Measurements from ENCODE around the gene SLC45A1. TPM values are rescaled to one million over a fixed set of nuclear protein-coding genes. Genes with fewer than 3 reads are reported as not detected.

Gene SLC45A1
- total RNA-seq, 2 experiments from 2014 or later: 0.88 to 0.98 TPM

GRCh38 chr1:8347635-8348034 lies 29.7 kb downstream of the SLC45A1 start:
- no peaks in the 10 kb centered on the region for H3K9me3 Mint-ChIP-seq
- no peak overlapping the region for H3K4me3 ChIP-seq (ENCODE audit: low read length)
- no peak for ATAC-seq (ENCODE audit: poor library complexity)
- TF ChIP-seq, protein P1, sequence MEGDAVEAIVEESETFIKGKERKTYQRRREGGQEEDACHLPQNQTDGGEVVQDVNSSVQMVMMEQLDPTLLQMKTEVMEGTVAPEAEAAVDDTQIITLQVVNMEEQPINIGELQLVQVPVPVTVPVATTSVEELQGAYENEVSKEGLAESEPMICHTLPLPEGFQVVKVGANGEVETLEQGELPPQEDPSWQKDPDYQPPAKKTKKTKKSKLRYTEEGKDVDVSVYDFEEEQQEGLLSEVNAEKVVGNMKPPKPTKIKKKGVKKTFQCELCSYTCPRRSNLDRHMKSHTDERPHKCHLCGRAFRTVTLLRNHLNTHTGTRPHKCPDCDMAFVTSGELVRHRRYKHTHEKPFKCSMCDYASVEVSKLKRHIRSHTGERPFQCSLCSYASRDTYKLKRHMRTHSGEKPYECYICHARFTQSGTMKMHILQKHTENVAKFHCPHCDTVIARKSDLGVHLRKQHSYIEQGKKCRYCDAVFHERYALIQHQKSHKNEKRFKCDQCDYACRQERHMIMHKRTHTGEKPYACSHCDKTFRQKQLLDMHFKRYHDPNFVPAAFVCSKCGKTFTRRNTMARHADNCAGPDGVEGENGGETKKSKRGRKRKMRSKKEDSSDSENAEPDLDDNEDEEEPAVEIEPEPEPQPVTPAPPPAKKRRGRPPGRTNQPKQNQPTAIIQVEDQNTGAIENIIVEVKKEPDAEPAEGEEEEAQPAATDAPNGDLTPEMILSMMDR (IDR thresholded peaks at IDR 0.05): no peak
- CTCF ChIA-PET: interaction anchor here (1.2 kb wide), 1 partner anchor 333 kb away, joined by 3 read pairs; no protein-coding TSS in a partner anchor
- peaks cover 5% of the 10 kb centered on the region for H3K36me3 Mint-ChIP-seq (ENCODE audit: low read depth)
- no peaks in the 10 kb centered on the region for H3K27me3 ChIP-seq (ENCODE audit: control insufficient read depth in 1 of 2, insufficient read depth in 2 of 2, low read length in 2 of 2)
- H3K27me3 Mint-ChIP-seq: no peaks in the 10 kb centered on the region
- no peak overlapping the region for H3K27ac Mint-ChIP-seq
- no peaks in the 10 kb centered on the region for H3K9me3 ChIP-seq (ENCODE audit: control insufficient read depth in 1 of 2, insufficient read depth in 1 of 2, low read length in 2 of 2)
- no peak overlapping the region for H3K27ac ChIP-seq (ENCODE audit: low read depth in 1 of 2, low read length in 2 of 2)
- H3K4me1 Mint-ChIP-seq (ENCODE audit: low read depth): peaks cover 5% of the 10 kb centered on the region
- peaks cover 6% of the 10 kb centered on the region for H3K4me1 ChIP-seq (ENCODE audit: insufficient read depth, low read length)
- no peaks in the 10 kb centered on the region for H3K36me3 ChIP-seq (ENCODE audit: insufficient read depth, low read length)
- H3K4me3 Mint-ChIP-seq: no peak overlapping the region
- DNase-seq: no peak
- POLR2A ChIA-PET: interaction anchor here (1.1 kb wide), 1 partner anchor 316 kb away, joined by 3 read pairs; no protein-coding TSS in a partner anchor
- intact Hi-C loops (cut with DNase I, micrococcal nuclease): loop anchor here in 1 of 2 experiments (2.0 kb wide), 1 partner anchor 33 kb away; no protein-coding TSS in a partner anchor

DNA sequence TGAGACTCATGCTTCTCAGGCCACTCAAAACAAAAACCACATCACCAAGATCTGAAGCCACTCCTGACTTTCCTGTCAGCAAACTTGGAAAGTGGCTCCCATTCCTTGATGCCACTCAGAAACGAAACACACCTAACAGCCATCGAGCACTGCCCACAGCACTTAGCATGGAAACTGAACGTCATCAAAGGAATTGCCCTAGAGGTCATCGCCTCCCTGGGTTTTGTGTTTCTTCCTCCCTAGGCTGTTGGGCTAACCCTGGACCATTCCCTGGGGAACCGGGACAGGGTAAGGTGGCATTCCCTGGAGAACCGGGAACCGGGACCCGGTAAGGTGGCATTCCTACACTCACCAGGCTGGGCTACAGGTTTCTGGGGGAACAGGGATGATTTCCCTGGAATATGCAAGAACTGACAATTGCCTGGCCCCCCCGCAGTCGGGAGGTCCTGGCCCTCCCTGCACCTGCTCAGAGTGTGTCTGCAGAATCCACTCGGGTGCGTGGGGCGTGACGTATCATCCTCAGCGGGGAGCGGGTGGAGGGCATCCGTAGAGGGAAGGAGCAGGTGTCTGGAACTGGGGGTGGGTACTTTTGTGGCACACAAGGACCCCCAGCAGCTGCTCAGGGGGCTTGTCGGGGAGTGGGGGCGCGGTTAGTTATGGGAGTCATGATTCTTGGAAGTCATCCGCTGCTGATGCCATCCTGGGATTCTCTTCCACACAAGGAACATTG lies 30.3 kb downstream of the SLC45A1 start:
- Mint-ChIP-seq H3K9me3 (no peaks in the 10 kb centered on the region), H3K27ac (no peak overlapping the region), H3K27me3 (no peaks in the 10 kb centered on the region), H3K4me3 (no peak overlapping the region), H3K4me1 (ENCODE audit: low read depth) (peaks cover 5% of the 10 kb centered on the region), H3K36me3 (ENCODE audit: low read depth) (peaks cover 10% of the 10 kb centered on the region)
- Histone ChIP-seq H3K27me3 (ENCODE audit: control insufficient read depth in 1 of 2, insufficient read depth in 2 of 2, low read length in 2 of 2) (no peaks in the 10 kb centered on the region), H3K4me1 (ENCODE audit: insufficient read depth, low read length) (peaks cover 6% of the 10 kb centered on the region), H3K36me3 (ENCODE audit: insufficient read depth, low read length) (peaks cover 1% of the 10 kb centered on the region), H3K9me3 (ENCODE audit: control insufficient read depth in 1 of 2, insufficient read depth in 1 of 2, low read length in 2 of 2) (no peaks in the 10 kb centered on the region), H3K27ac (ENCODE audit: low read depth in 1 of 2, low read length in 2 of 2) (no peak overlapping the region), H3K4me3 (ENCODE audit: low read length) (no peak overlapping the region)
- ATAC-seq (ENCODE audit: poor library complexity) (no peak), DNase-seq (no peak)
- ChIA-PET POLR2A (interaction anchor here (1.0 to 3.7 kb wide), 3 partner anchors 317 to 333 kb away, joined by 3 to 11 read pairs (median 3); no protein-coding TSS in a partner anchor), CTCF (interaction anchor here (0.6 to 4.8 kb wide), 11 partner anchors 33 to 373 kb away, joined by 3 to 31 read pairs (median 4); no protein-coding TSS in a partner anchor)
- intact Hi-C loops (cut with DNase I, micrococcal nuclease): loop anchor here in 1 of 2 experiments (2.0 kb wide), 1 partner anchor 33 kb away; no protein-coding TSS in a partner anchor
- TF ChIP-seq, protein P1 (IDR thresholded peaks at IDR 0.05): no peak

DNA sequence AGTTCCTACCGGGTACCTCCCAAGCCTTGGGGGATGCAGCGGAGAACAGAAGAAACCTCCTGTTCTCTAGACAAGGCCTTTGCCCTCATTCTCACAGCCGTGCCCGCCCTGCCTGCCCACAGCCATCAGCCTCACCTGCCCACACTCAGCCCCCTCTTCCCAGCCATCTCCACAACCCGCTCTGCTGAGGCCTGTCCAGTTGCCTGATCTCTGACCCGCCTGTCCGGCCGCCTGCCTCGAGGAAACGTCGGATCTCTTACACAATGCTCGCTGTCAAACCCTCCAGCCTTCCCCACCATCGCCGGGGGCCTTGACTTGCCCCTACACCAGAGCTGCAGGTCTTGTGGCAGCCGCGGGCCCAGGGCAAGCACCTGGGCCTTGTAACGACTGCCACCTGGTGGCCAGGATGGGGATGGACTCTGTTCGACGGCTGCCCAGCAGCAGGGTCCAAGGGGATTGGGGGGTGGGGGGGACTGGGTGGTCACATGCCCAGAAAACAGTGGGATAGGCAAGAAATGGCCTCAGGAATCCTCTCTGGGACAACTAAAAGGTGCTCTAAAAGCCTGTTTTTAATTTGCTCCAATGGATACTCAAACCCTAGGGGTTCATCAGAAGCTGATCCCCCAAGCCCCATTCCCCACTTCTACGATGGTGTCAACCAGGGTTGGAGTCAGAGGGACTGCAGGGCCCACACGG lies 31.0 kb downstream of the SLC45A1 start:
- TF ChIP-seq, protein P1 (IDR thresholded peaks at IDR 0.05): peak; percentile 83
- Histone ChIP-seq H3K27ac (ENCODE audit: low read depth in 1 of 2, low read length in 2 of 2) (no peak overlapping the region), H3K9me3 (ENCODE audit: control insufficient read depth in 1 of 2, insufficient read depth in 1 of 2, low read length in 2 of 2) (no peaks in the 10 kb centered on the region), H3K27me3 (ENCODE audit: control insufficient read depth in 1 of 2, insufficient read depth in 2 of 2, low read length in 2 of 2) (no peaks in the 10 kb centered on the region), H3K4me1 (ENCODE audit: insufficient read depth, low read length) (peaks cover 6% of the 10 kb centered on the region), H3K4me3 (ENCODE audit: low read length) (no peak overlapping the region), H3K36me3 (ENCODE audit: insufficient read depth, low read length) (peaks cover 8% of the 10 kb centered on the region)
- H3K27me3 Mint-ChIP-seq: no peaks in the 10 kb centered on the region
- ATAC-seq (ENCODE audit: poor library complexity): peak; percentile 96
- intact Hi-C loops (cut with DNase I, micrococcal nuclease): loop anchor here (1.0 to 2.0 kb wide), 4 partner anchors 34 to 367 kb away; no protein-coding TSS in a partner anchor
- peaks cover 15% of the 10 kb centered on the region for H3K36me3 Mint-ChIP-seq (ENCODE audit: low read depth)
- H3K27ac Mint-ChIP-seq: no peak overlapping the region
- H3K9me3 Mint-ChIP-seq: no peaks in the 10 kb centered on the region
- peaks cover 5% of the 10 kb centered on the region for H3K4me1 Mint-ChIP-seq (ENCODE audit: low read depth)
- peak; percentile 60 to 84 (median 66) for DNase-seq
- H3K4me3 Mint-ChIP-seq: no peak overlapping the region
- POLR2A ChIA-PET: interaction anchor here (1.0 to 3.7 kb wide), 2 partner anchors 318 to 334 kb away, joined by 3 to 11 read pairs; no protein-coding TSS in a partner anchor
- CTCF ChIA-PET: interaction anchor here (0.6 to 4.8 kb wide), 10 partner anchors 33 to 373 kb away, joined by 3 to 31 read pairs (median 4); no protein-coding TSS in a partner anchor
